Measurements from ENCODE around the gene PRKD1. TPM values are rescaled to one million over a fixed set of nuclear protein-coding genes. Genes with fewer than 3 reads are reported as not detected.

The PRKD1 gene
- total RNA-seq, 1 experiment from 2014 or later: 2.7 TPM

DNA sequence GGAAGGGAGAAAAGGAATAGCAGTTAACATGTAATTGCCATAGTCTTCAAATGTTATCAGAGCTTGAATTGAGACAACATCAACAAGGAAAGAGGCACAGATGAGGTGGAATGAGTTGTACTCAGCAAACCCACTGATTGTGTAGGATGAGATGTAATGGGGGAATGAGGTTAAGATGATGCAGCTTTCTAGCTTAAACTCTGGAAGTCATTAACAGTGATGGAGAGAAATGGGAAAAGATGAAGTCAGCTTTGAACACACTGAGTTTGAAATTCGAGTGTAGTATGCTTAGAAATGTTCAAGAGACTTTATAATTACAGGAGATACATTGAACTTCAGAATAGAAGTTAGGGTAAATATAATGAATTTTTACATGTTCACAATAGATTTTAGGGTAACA is 106.9 kb downstream of the PRKD1 start:
- no peaks in the 10 kb centered on the region for H3K27me3 ChIP-seq (ENCODE audit: insufficient read depth, low read length)
- no peak overlapping the region for H3K4me2 ChIP-seq (ENCODE audit: insufficient read depth, insufficient read length, low read length)
- no peaks in the 10 kb centered on the region for H3K4me1 ChIP-seq (ENCODE audit: insufficient read depth, low read length)

More for the DNA sequence above, 106.9 kb downstream of the PRKD1 start:
- H3K79me1 ChIP-seq (ENCODE audit: insufficient read depth, low read depth, low read length, poor library complexity, severe bottlenecking): no peaks in the 10 kb centered on the region
- no peaks in the 10 kb centered on the region for H3K23me2 ChIP-seq (ENCODE audit: insufficient read length, low read depth, low read length, poor library complexity, severe bottlenecking)
- Mint-ChIP-seq H3K36me3 (ENCODE audit: insufficient read depth in 1 of 3, low read depth in 3 of 3) (no peaks in the 10 kb centered on the region), H3K27ac (no peak overlapping the region), H3K4me3 (no peak overlapping the region), H3K9me3 (no peaks in the 10 kb centered on the region), H3K27me3 (ENCODE audit: low read depth) (no peaks in the 10 kb centered on the region), H3K4me1 (peaks cover 6 to 12% of the 10 kb centered on the region in 2 experiments)
- DNase-seq: no peak
- no peak overlapping the region for H3K27ac ChIP-seq (ENCODE audit: insufficient read length, low read depth, low read length)
- no peak overlapping the region for H3K14ac ChIP-seq (ENCODE audit: insufficient read depth, low read length)
- H2AK5ac ChIP-seq (ENCODE audit: insufficient read length, low read length): no peak overlapping the region
- TF ChIP-seq, protein P1, sequence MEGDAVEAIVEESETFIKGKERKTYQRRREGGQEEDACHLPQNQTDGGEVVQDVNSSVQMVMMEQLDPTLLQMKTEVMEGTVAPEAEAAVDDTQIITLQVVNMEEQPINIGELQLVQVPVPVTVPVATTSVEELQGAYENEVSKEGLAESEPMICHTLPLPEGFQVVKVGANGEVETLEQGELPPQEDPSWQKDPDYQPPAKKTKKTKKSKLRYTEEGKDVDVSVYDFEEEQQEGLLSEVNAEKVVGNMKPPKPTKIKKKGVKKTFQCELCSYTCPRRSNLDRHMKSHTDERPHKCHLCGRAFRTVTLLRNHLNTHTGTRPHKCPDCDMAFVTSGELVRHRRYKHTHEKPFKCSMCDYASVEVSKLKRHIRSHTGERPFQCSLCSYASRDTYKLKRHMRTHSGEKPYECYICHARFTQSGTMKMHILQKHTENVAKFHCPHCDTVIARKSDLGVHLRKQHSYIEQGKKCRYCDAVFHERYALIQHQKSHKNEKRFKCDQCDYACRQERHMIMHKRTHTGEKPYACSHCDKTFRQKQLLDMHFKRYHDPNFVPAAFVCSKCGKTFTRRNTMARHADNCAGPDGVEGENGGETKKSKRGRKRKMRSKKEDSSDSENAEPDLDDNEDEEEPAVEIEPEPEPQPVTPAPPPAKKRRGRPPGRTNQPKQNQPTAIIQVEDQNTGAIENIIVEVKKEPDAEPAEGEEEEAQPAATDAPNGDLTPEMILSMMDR (conservative IDR thresholded peaks at IDR 0.05): no peak
- H4K5ac ChIP-seq (ENCODE audit: insufficient read length, low read depth, low read length): no peak overlapping the region
- no peak overlapping the region for H2AFZ ChIP-seq (ENCODE audit: low read length)
- H3K9me3 ChIP-seq (ENCODE audit: control insufficient read depth, low read depth, low read length): no peaks in the 10 kb centered on the region
- no peak overlapping the region for H3K56ac ChIP-seq (ENCODE audit: insufficient read length, low read depth, low read length)
- no peak overlapping the region for H3K18ac ChIP-seq (ENCODE audit: insufficient read length, low read depth, low read length)
- H2BK15ac ChIP-seq (ENCODE audit: low read depth, low read length): no peak overlapping the region
- H3K4ac ChIP-seq (ENCODE audit: low read depth, low read length): no peak overlapping the region
- no peak overlapping the region for H4K91ac ChIP-seq (ENCODE audit: insufficient read length, low read depth, low read length)
- no peak overlapping the region for H4K8ac ChIP-seq (replicated peaks; ENCODE audit: insufficient read length, low read depth, low read length)
- no peak overlapping the region for H2BK120ac ChIP-seq (ENCODE audit: low read depth, low read length, poor library complexity, severe bottlenecking)
- no peak overlapping the region for H3K9ac ChIP-seq (ENCODE audit: extremely low read depth, insufficient read length, low read length)
- H2BK20ac ChIP-seq (ENCODE audit: low read depth, low read length, poor library complexity, severe bottlenecking): no peak overlapping the region
- no peak overlapping the region for H3T11ph ChIP-seq (ENCODE audit: low read length)
- no peaks in the 10 kb centered on the region for H4K20me1 ChIP-seq (ENCODE audit: control insufficient read depth, insufficient read depth, insufficient read length)
- no peak overlapping the region for H2BK12ac ChIP-seq (ENCODE audit: insufficient read length, low read depth, low read length)
- WGBS (ENCODE audit: extremely low coverage, insufficient read length, low lambda C conversion rate): no CpG with 5 or more reads among the region's 1 CpG
- H3K79me2 ChIP-seq (ENCODE audit: insufficient read depth, low read length): no peaks in the 10 kb centered on the region
- H2BK5ac ChIP-seq (ENCODE audit: insufficient read length, low read length): no peak overlapping the region
- H3K23ac ChIP-seq (ENCODE audit: insufficient read length, low read depth, low read length): no peak overlapping the region
